ENCODE results near the gene LHX3.

DNA sequence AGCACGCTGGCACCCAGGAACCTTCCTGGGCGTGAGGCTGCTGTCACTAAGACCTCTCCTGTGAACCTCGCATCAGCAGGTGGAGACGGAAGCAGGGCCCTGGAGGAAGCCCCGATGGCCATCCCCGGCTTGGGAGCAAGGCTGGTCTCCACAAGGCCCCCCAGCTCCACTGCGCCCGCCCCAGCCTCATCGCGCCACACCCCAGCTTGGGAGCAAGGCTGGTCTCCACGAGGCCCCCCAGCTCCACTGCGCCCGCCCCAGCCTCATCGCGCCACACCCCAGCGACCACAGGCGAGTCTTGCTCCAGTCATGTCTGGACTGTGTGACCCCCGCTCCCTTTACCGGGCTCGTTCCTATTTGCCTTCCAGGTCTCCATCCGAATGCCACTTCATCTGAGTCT lies 29.7 kb upstream of the LHX3 start:
- TF ChIP-seq POLR2A (IDR thresholded peaks at IDR 0.05; ENCODE audit: extremely low read depth, insufficient read length) (no peak), MYC (IDR thresholded peaks at IDR 0.05; ENCODE audit: low read depth, low read length) (no peak)
- TF ChIP-seq, protein P1, sequence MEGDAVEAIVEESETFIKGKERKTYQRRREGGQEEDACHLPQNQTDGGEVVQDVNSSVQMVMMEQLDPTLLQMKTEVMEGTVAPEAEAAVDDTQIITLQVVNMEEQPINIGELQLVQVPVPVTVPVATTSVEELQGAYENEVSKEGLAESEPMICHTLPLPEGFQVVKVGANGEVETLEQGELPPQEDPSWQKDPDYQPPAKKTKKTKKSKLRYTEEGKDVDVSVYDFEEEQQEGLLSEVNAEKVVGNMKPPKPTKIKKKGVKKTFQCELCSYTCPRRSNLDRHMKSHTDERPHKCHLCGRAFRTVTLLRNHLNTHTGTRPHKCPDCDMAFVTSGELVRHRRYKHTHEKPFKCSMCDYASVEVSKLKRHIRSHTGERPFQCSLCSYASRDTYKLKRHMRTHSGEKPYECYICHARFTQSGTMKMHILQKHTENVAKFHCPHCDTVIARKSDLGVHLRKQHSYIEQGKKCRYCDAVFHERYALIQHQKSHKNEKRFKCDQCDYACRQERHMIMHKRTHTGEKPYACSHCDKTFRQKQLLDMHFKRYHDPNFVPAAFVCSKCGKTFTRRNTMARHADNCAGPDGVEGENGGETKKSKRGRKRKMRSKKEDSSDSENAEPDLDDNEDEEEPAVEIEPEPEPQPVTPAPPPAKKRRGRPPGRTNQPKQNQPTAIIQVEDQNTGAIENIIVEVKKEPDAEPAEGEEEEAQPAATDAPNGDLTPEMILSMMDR (IDR thresholded peaks at IDR 0.05; ENCODE audit: low read depth, low read length), result no peak
- TF ChIP-seq, protein P2, sequence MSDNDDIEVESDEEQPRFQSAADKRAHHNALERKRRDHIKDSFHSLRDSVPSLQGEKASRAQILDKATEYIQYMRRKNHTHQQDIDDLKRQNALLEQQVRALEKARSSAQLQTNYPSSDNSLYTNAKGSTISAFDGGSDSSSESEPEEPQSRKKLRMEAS (IDR thresholded peaks at IDR 0.05; ENCODE audit: low read depth, low read length), result no peak

Data from NB4 (cell line).